HG03575 (cell line): ENCODE results near the gene GNAL.

ENCODE experiments used
- ATAC-seq: cut with Tn5 transposase; IDR thresholded peaks from one replicate; pipeline ENCODE4 v1.9.1; 2021; ENCODE audit not compliant: unreplicated experiment, insufficient number of reproducible peaks, low FRiP score; ENCODE audit errors: extremely low read depth

Gene GNAL

GRCh38 chr18:11792632-11793031 lies 103.6 kb downstream of the GNAL start:
- ATAC-seq: no peak

DNA sequence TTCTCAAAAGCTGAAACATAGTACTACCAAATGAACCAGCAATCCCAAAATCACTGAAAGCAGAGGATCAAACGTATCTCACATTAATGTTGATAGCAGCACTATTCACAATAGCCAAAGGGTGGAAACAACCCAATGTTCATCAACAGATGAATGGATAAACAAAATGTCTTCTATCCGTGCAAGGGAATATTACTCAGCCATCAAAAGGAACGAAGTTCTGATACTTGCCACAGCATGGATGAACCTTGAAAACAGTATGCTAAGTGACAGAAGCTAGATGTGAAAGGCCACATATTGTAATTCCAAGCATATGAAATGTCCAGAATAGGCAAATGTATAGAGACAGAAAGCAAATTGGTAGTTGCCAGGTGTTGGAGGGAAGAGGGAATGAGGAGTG lies 105.1 kb downstream of the GNAL start:
- no peak for ATAC-seq

- ATAC-seq: no peak
Observed at GRCh38 chr18:11795916-11796315, 106.9 kb downstream of the GNAL start.

DNA sequence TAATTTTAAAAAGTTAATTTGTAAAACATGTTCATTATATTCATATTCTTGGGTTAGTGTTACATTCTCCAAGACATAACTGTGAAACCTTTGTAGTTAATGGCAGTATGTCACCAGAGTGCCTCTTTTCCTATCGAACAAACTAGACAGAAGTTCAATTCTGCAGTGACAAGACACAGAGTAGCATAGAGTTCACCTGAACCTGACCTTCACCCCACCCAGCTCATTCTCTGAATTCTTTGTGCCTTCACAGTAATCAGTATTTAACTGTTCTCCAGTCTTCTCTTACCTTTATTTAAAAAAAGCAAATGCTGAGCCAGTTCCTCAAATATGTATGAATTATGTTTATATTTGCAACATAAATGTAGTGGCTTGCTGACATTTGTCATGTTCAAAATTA lies 109.2 kb downstream of the GNAL start:
- no peak for ATAC-seq

DNA sequence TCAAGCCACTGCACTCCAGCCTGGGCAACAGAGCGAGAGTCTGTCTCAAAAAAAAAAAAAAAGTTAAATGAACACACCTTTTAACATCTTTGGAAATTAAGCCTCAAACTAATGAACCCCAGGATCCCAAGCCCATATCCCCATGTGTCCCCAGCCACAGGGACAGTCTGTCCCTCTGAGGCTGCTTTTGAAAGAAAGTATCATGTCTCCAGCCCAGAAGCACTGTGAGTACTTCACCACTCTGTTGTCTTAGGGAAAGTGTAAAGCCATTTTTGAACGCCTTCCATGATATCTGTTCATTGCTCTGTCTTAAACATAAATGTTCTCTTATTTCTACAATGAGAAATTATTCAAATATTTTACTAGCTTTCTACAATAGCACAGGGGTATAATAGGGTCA lies 110.0 kb downstream of the GNAL start:
- no peak for ATAC-seq

- ATAC-seq: no peak
Observed at GRCh38 chr18:11800566-11801334, 111.7 kb downstream of the GNAL start.

- no peak for ATAC-seq
Observed at GRCh38 chr18:11801573-11801972, 112.5 kb downstream of the GNAL start.

DNA sequence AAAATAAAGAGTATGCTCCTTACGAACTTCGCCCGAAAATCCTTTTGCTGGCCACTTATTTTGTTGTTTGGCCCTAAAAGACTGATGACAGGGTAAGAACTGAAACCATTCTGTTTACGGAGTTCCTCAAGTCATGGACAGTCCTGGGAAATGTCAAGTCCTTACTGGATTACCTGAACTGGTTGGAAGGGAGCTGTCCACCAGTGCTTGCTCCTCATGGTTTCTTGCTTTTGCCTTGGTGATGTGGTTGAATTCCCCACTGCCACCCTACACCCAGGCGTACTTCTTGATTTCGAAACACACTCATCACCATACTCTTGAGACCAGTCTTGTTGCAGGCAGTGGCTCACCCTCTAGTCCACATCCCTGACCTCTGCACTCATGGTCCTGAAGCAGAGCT lies 113.1 kb downstream of the GNAL start:
- no peak for ATAC-seq

DNA sequence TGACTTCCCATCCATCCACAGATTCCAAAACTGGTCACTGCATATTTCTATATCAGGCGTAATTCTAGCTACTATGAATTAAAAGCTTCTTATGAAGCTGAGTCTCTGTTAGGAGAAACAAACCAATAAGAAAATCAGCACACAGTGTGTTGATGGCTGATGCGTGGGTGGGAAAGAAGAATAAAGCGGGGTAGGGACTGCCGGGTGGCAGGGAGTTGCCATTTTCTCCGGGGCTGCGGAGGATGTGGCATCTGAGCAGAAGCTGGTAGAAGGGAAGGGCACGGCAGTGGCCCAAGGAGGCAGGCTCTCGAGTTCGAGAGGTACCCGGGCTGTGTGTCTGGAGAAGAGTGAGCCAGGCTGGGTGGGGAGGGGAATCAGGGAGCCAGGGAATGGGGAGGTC lies 113.5 kb downstream of the GNAL start:
- no peak for ATAC-seq

- ATAC-seq: no peak
Observed at GRCh38 chr18:11807233-11807632, 118.2 kb downstream of the GNAL start.

DNA sequence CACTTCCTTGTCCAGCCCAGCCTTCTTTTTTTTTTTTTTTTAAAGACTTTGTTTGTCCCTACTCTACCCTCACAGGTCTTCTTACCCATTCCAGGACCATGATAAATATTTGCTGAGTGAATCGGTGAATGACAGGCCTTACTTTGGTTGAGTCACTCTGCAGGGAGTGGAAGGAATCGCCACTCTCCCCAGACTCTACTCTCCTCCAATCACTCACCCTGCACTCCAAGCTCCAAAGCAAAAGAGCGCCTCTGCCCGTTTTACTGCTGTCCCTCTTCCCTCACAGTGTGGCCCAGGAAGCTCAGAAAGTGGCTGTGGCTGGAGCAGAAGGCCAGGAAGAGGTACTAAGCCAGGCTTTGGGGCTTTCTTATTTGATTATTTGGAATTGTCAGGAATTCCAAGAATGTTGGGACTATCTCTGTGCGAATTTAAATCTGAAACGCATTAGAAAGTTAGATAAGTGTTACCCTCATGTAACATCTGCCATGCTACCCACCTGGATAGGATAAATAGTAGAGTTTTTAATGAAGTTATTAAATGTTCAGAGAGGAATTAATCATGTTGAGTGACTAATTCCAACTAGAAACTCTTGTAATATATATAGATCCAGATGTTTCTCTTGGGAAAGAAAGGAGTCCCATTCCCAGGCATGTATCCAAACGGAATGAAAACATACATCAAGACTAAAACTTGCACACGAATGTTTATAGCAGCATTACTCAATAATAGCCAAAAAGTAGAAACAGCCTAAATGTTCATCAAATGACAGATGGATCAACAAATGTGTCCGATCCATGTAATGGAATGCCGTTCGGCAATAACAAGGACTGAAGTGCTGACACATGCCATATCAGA lies 119.2 kb downstream of the GNAL start:
- ATAC-seq: no peak

DNA sequence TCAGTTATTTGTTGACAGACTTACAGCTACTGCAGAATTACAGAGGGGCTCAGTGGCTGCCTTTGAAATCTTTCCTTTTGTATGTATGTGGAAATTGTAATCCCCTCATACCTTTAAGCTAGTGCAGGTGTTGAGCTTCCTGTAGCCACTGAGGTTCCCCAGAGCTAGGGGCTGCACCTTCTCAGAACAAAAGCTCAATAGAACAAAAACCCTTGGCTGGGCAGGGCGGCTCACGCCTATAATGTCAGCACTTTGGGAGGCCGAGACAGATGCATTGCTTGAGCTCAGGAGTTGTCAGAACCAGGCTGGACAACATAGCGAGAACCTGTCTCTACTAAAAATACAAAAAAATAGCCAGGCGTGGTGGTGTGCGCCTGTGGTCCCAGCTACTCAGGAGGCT lies 120.8 kb downstream of the GNAL start:
- ATAC-seq: no peak

DNA sequence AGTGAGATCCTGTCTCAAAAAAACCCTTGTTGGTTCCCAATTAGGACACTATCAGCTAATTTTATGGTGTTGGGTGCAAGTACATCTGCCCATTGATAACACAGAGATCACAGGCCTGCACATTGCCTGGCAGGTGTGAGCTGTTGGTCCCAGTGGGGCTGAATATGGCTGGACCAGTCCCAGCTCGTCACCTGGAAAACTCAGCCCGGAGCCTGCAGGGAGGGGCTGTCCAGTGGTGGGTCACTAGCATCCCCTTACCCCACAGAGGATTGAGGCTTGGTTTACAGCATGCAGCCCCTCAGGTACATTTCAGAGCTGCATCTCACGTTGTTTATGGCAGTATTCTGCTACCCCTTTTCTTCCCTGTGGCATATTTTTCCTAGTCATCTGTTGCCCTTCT lies 121.3 kb downstream of the GNAL start:
- no peak for ATAC-seq

DNA sequence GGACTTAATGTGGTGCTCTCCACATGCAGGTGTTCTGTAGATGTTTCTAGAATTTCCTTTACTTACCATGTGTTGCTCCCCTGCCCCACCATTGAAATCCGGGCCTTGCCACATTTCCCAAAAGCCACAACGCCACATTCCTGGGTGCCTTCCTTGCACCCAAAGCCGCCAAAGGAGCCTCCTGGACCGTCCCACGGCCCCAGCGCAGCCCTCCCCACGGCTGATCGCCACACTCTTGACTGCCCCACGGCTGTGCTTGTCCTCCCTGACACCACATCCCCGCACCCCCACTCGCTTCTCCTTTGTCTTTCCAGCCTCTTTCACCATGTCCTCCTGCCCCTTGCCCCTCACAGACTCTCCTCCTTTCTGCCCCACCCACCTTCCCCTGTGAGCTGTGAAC lies 121.9 kb downstream of the GNAL start:
- ATAC-seq: no peak

DNA sequence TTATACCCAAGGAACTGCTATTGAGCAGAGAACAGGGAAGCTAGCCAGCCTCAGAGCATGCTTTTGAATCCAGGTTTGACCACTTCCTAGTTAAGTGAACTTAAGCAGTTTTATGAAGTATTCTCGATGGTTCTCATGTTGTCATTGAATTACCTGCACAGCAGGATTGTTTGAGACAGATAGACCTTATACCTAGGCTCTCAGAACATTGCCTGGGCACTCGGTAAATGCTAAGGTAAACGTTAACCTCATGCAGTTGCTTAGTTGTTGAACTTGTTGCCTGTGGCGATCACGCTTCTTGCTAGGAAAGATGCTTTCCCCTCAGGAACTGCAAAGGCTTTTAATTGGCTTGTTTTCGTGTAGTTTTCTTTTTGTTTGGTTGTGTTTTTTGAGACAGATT lies 128.2 kb downstream of the GNAL start:
- no peak for ATAC-seq

GRCh38 chr18:11818486-11819203 lies 129.6 kb downstream of the GNAL start:
- no peak for ATAC-seq

GRCh38 chr18:11819938-11820337 lies 130.9 kb downstream of the GNAL start:
- ATAC-seq: no peak

DNA sequence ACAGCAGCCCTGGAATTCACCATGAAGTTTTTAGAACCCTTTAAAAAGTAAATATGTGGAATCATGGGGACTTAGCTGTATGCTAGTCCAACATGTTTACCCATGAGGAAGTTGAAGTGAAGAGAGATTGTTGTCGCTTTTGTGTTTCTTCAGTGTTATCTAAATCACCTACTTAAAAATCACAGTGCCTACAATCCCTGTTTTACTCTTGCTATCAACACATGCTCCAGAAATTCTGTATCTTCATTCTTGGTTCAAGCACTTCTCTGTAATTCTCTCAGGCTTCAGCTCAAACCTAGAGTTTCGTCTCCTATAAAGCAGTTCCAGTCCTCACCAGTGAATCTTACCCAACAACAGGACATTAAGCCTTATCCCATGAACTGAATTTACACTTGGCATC lies 131.6 kb downstream of the GNAL start:
- no peak for ATAC-seq

- no peak for ATAC-seq
Observed at GRCh38 chr18:11821208-11821607, 132.1 kb downstream of the GNAL start.
